ENCODE data around the gene PCSK4. TPM values are rescaled to one million over a fixed set of nuclear protein-coding genes. Genes with fewer than 3 reads are reported as not detected.

Gene PCSK4
- total and polyA plus RNA-seq, 7 donors = 0.99 to 5.0 (median 3.1) TPM; not detected in 1

- no peak for DNase-seq
- intact Hi-C loops (cut with DNase I) = no loop called here
- WGBS, 2 donors = 51 to 67% methylated on average over 17 of the region's 17 CpGs
- TF ChIP-seq POLR2A (IDR thresholded peaks at IDR 0.05) = no peak
- TF ChIP-seq EP300 (IDR thresholded peaks at IDR 0.05) = no peak
- no peak for TF ChIP-seq POLR2AphosphoS5 (IDR thresholded peaks at IDR 0.05)
- TF ChIP-seq CTCF (IDR thresholded peaks at IDR 0.05) = no peak
- no peak overlapping the region for H3K27ac ChIP-seq
- H3K27me3 ChIP-seq = peaks cover 25 to 68% (median 67%) of the 10 kb centered on the region in 3 donors
- H3K9me3 ChIP-seq = no peaks in the 10 kb centered on the region
- H3K36me3 ChIP-seq = no peaks in the 10 kb centered on the region
- H3K4me3 ChIP-seq = no peak overlapping the region
- peaks cover 0 to 26% (median 20%) of the 10 kb centered on the region in 4 donors for H3K4me1 ChIP-seq
Measured at GRCh38 chr19:1524972-1525325, 34.8 kb upstream of the PCSK4 start.

- TF ChIP-seq EP300 (IDR thresholded peaks at IDR 0.05) (no peak), POLR2A (IDR thresholded peaks at IDR 0.05) (no peak), CTCF (IDR thresholded peaks at IDR 0.05) (no peak), POLR2AphosphoS5 (IDR thresholded peaks at IDR 0.05) (no peak)
- 12 to 16% methylated on average over 49 of the region's 49 CpGs for WGBS, 2 donors
- no peak for DNase-seq
- Histone ChIP-seq H3K27ac (no peak overlapping the region), H3K9me3 (no peaks in the 10 kb centered on the region), H3K4me3 (peak overlapping the region in 3 of 4 donors; percentile 25 to 36 (median 34)), H3K27me3 (peaks cover 25 to 65% (median 64%) of the 10 kb centered on the region in 3 donors), H3K36me3 (no peaks in the 10 kb centered on the region), H3K4me1 (peaks cover 0 to 26% (median 20%) of the 10 kb centered on the region in 4 donors)
- intact Hi-C loops (cut with DNase I) = no loop called here
Measured at GRCh38 chr19:1524287-1524971, 34.3 kb upstream of the PCSK4 start.

GRCh38 chr19:1523412-1524286 is 33.5 kb upstream of the PCSK4 start, which contains the start of gene PLK5:
TSS of gene PLK5 (plus strand) at chr19:1524077. CDS start at chr19:1526997, 2,920 bp downstream.
- no peak for DNase-seq
- no peak for TF ChIP-seq POLR2A (IDR thresholded peaks at IDR 0.05)
- no peak for TF ChIP-seq EP300 (IDR thresholded peaks at IDR 0.05)
- no peak for TF ChIP-seq POLR2AphosphoS5 (IDR thresholded peaks at IDR 0.05)
- H3K9me3 ChIP-seq = no peaks in the 10 kb centered on the region
- peak within 1 kb of the TSS in 3 of 4 donors; percentile 25 to 36 (median 34) for H3K4me3 ChIP-seq
- no peak within 1 kb of the TSS for H3K27ac ChIP-seq
- H3K36me3 ChIP-seq = no peaks in the 10 kb centered on the region
- peaks cover 25 to 57% (median 56%) of the 10 kb centered on the region in 3 donors for H3K27me3 ChIP-seq
- intact Hi-C loops (cut with DNase I) = no loop called here
- peaks cover 0 to 26% (median 20%) of the 10 kb centered on the region in 4 donors for H3K4me1 ChIP-seq
- WGBS, 2 donors = 11 to 12% methylated on average over 92 of the region's 92 CpGs

GRCh38 chr19:1522838-1523237 is 32.7 kb upstream of the PCSK4 start:
- 62 to 70% methylated on average over 18 of the region's 18 CpGs for WGBS, 2 donors

More at GRCh38 chr19:1522838-1523237, 32.7 kb upstream of the PCSK4 start:
- peaks cover 0 to 26% (median 20%) of the 10 kb centered on the region in 4 donors for H3K4me1 ChIP-seq
- peaks cover 25 to 52% (median 51%) of the 10 kb centered on the region in 3 donors for H3K27me3 ChIP-seq
- TF ChIP-seq POLR2AphosphoS5 (IDR thresholded peaks at IDR 0.05) = no peak
- TF ChIP-seq POLR2A (IDR thresholded peaks at IDR 0.05) = no peak
- no peak for TF ChIP-seq EP300 (IDR thresholded peaks at IDR 0.05)
- TF ChIP-seq CTCF (IDR thresholded peaks at IDR 0.05) = no peak
- no peak overlapping the region for H3K27ac ChIP-seq
- H3K36me3 ChIP-seq = no peaks in the 10 kb centered on the region
- no peak for DNase-seq
- no peaks in the 10 kb centered on the region for H3K9me3 ChIP-seq
- H3K4me3 ChIP-seq = no peak overlapping the region
- intact Hi-C loops (cut with DNase I) = no loop called here

Measured in sigmoid colon (tissue), 7 donors.